ENCODE results near the gene TM7SF3.
A peak's percentile ranks its signal among the peaks of the same experiment; 100 is the strongest.

Gene TM7SF3

GRCh38 chr12:27014859-27015729 lies 910 bp upstream of the TM7SF3 start:
- peak in 1 of 4 experiments; percentile 9 for DNase-seq (ENCODE audit: low read depth in 4 of 4, low spot score in 1 of 4)

- peak in 1 of 4 experiments; percentile 15 for DNase-seq (ENCODE audit: low read depth in 4 of 4, low spot score in 1 of 4)
These were observed 536 bp downstream of the TM7SF3 start for GRCh38 chr12:27013611-27014084.

- DNase-seq (ENCODE audit: low read depth in 4 of 4, low spot score in 1 of 4) = no peak
These were observed 1.3 kb downstream of the TM7SF3 start for GRCh38 chr12:27012982-27013255.

GRCh38 chr12:27012239-27012981 lies 1.8 kb downstream of the TM7SF3 start:
- DNase-seq (ENCODE audit: low read depth in 4 of 4, low spot score in 1 of 4) = no peak

- DNase-seq (ENCODE audit: low read depth in 4 of 4, low spot score in 1 of 4) = no peak
These were observed 4.3 kb downstream of the TM7SF3 start for GRCh38 chr12:27009881-27010301.

- no peak for DNase-seq (ENCODE audit: low read depth in 4 of 4, low spot score in 1 of 4)
These were observed 6.1 kb downstream of the TM7SF3 start for GRCh38 chr12:27008081-27008480.

GRCh38 chr12:27006797-27007467 lies 7.3 kb downstream of the TM7SF3 start:
- DNase-seq (ENCODE audit: low read depth in 4 of 4, low spot score in 1 of 4) = no peak

GRCh38 chr12:27005495-27005894 lies 8.7 kb downstream of the TM7SF3 start:
- no peak for DNase-seq (ENCODE audit: low read depth in 4 of 4, low spot score in 1 of 4)

- no peak for DNase-seq (ENCODE audit: low read depth in 4 of 4, low spot score in 1 of 4)
These were observed 10.5 kb downstream of the TM7SF3 start for GRCh38 chr12:27003421-27004381.

- no peak for DNase-seq (ENCODE audit: low read depth in 4 of 4, low spot score in 1 of 4)
These were observed 12.0 kb downstream of the TM7SF3 start for GRCh38 chr12:27002141-27002540.

- DNase-seq (ENCODE audit: low read depth in 4 of 4, low spot score in 1 of 4) = no peak
These were observed 12.5 kb downstream of the TM7SF3 start for GRCh38 chr12:27001663-27002062.

- no peak for DNase-seq (ENCODE audit: low read depth in 4 of 4, low spot score in 1 of 4)
These were observed 13.2 kb downstream of the TM7SF3 start for GRCh38 chr12:27000961-27001360.

- no peak for DNase-seq (ENCODE audit: low read depth in 4 of 4, low spot score in 1 of 4)
These were observed 17.2 kb downstream of the TM7SF3 start for GRCh38 chr12:26997003-26997402.

GRCh38 chr12:26995706-26996105 lies 18.5 kb downstream of the TM7SF3 start:
- no peak for DNase-seq (ENCODE audit: low read depth in 4 of 4, low spot score in 1 of 4)

- DNase-seq (ENCODE audit: low read depth in 4 of 4, low spot score in 1 of 4) = no peak
These were observed 20.1 kb downstream of the TM7SF3 start for GRCh38 chr12:26994109-26994508.

- no peak for DNase-seq (ENCODE audit: low read depth in 4 of 4, low spot score in 1 of 4)
These were observed 22.4 kb downstream of the TM7SF3 start for GRCh38 chr12:26991826-26992225.

- DNase-seq (ENCODE audit: low read depth in 4 of 4, low spot score in 1 of 4) = no peak
These were observed 24.3 kb downstream of the TM7SF3 start for GRCh38 chr12:26989873-26990272.

- DNase-seq (ENCODE audit: low read depth in 4 of 4, low spot score in 1 of 4) = no peak
These were observed 25.5 kb downstream of the TM7SF3 start for GRCh38 chr12:26988703-26989102.

GRCh38 chr12:26987634-26988424 lies 26.4 kb downstream of the TM7SF3 start:
- DNase-seq (ENCODE audit: low read depth in 4 of 4, low spot score in 1 of 4) = no peak

GRCh38 chr12:26982866-26983265 lies 31.3 kb downstream of the TM7SF3 start:
- DNase-seq (ENCODE audit: low read depth in 4 of 4, low spot score in 1 of 4) = no peak

Measured in stimulated activated CD4-positive, alpha-beta T cell treated with anti-CD3 and anti-CD28 coated beads, Interleukin-1b, Interleukin-23, amount 100 ng/mL, for 24 hours (primary cell).